Loucy (cell line): ENCODE results near the gene PLA2G12A.

ENCODE experiments used
- H2AFZ ChIP-seq: fragments of 200-600 bp; sonication (generic); 2 replicates; pipeline ENCODE4 v1.6.0; 2016; ENCODE audit warnings: antibody characterized with exemption, mild to moderate bottlenecking, low read length, moderate library complexity
- H3F3A ChIP-seq: fragments of 200-600 bp; 2 replicates; pipeline ENCODE4 v1.6.0; 2016; ENCODE audit warnings: antibody characterized with exemption, low read depth, mild to moderate bottlenecking
- H3K27me3 ChIP-seq: fragments of 200-600 bp; sonication (generic); 2 replicates; pipeline ENCODE4 v1.6.1; 2014; ENCODE audit warnings: low read length, mild to moderate bottlenecking; ENCODE audit not compliant: insufficient read depth, poor library complexity, severe bottlenecking
- H3K36me3 ChIP-seq: fragments of 200-600 bp; sonication (generic); 2 replicates; pipeline ENCODE4 v1.6.1; 2016; ENCODE audit warnings: low read length; ENCODE audit not compliant: insufficient read depth
- H3K4me1 ChIP-seq: fragments of 200-600 bp; sonication (generic); 2 replicates; pipeline ENCODE4 v1.5.1; 2014; ENCODE audit warnings: low read length, mild to moderate bottlenecking; ENCODE audit not compliant: insufficient read depth, poor library complexity, severe bottlenecking
- H3K4me2 ChIP-seq: fragments of 200-600 bp; sonication (generic); 2 replicates; pipeline ENCODE4 v1.6.0; 2014; ENCODE audit warnings: antibody characterized with exemption, low read length, low read depth, mild to moderate bottlenecking; ENCODE audit not compliant: poor library complexity, severe bottlenecking
- H3K4me3 ChIP-seq: fragments of 200-600 bp; sonication (generic); 2 replicates; pipeline ENCODE4 v1.5.1; 2014; ENCODE audit warnings: low read length, mild to moderate bottlenecking, mixed read lengths; ENCODE audit not compliant: poor library complexity, severe bottlenecking
- H3K79me2 ChIP-seq: fragments of 200-600 bp; sonication (generic); 2 replicates; pipeline ENCODE4 v1.6.1; 2014; ENCODE audit warnings: low read length; ENCODE audit not compliant: insufficient read depth
- H3K9ac ChIP-seq: fragments of 200-600 bp; sonication (generic); 2 replicates; pipeline ENCODE4 v1.6.0; 2014; ENCODE audit warnings: mild to moderate bottlenecking, low read depth, low read length, moderate library complexity; ENCODE audit not compliant: poor library complexity, severe bottlenecking
- H3K9me2 ChIP-seq: fragments of 200-600 bp; sonication (generic); replicated peaks from 2 replicates; pipeline ENCODE4 v1.6.1; 2016; ENCODE audit warnings: low read depth, low read length, mixed read lengths
- H3K9me3 ChIP-seq: fragments of 200-600 bp; sonication (generic); 2 replicates; pipeline ENCODE4 v1.6.1; 2014; ENCODE audit warnings: mild to moderate bottlenecking, antibody characterized with exemption, low read length, low read depth; ENCODE audit not compliant: insufficient read depth
- H4K20me1 ChIP-seq: fragments of 200-600 bp; sonication (generic); 2 replicates; pipeline ENCODE4 v1.6.0; 2014; ENCODE audit warnings: antibody characterized with exemption, low read length, mild to moderate bottlenecking; ENCODE audit not compliant: insufficient read depth, poor library complexity, severe bottlenecking
- EZH2phosphoT487 ChIP-seq: fragments of 200-600 bp; IDR thresholded peaks from 2 replicates; pipeline ENCODE4 v1.6.1; 2018; ENCODE audit warnings: antibody characterized with exemption, mild to moderate bottlenecking, moderate library complexity, borderline replicate concordance
- TF ChIP-seq, protein P1 (sequence below): fragments of 200-600 bp; sonication (generic); conservative IDR thresholded peaks from 2 replicates; pipeline ENCODE4 v1.5.1; 2014; ENCODE audit warnings: mild to moderate bottlenecking, antibody characterized with exemption, low read length

Gene PLA2G12A

DNA sequence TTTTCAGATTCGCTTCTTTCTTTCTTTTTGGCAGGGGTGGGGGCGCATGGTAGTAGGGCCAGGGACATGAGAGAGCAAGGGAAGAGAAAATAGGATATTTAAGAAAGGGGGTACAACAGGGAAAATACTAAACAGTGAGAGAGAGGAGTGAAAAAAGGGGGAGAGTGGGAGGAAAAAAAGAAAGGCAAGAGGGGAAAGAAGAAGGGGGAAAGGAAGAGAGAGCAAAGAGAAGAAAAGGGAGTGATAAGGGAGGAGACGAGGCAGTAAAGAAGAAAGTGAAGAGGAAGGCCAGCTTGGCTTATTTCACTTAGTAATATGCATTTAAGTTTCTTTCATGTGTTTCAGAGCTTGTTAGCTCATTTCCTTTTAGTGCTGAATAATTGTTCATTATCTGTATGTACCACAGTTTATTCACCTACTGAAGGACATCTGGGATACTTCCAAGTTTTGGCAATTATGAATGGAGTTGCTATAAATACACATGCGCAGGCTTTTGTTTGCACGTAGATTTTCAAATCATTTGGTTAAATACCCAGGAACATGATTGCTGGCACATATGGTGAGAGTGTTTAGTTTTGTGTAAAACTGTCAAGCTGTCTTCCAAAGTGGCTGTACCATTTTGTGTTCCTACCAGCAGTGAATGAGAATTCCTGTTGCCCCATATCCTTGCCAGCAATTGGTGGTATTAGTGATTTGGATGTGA is 63.9 kb downstream of the PLA2G12A start:
- TF ChIP-seq EZH2phosphoT487: no peak
- TF ChIP-seq, protein P1, sequence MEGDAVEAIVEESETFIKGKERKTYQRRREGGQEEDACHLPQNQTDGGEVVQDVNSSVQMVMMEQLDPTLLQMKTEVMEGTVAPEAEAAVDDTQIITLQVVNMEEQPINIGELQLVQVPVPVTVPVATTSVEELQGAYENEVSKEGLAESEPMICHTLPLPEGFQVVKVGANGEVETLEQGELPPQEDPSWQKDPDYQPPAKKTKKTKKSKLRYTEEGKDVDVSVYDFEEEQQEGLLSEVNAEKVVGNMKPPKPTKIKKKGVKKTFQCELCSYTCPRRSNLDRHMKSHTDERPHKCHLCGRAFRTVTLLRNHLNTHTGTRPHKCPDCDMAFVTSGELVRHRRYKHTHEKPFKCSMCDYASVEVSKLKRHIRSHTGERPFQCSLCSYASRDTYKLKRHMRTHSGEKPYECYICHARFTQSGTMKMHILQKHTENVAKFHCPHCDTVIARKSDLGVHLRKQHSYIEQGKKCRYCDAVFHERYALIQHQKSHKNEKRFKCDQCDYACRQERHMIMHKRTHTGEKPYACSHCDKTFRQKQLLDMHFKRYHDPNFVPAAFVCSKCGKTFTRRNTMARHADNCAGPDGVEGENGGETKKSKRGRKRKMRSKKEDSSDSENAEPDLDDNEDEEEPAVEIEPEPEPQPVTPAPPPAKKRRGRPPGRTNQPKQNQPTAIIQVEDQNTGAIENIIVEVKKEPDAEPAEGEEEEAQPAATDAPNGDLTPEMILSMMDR: no peak
- H3K4me3 ChIP-seq: no peak overlapping the region
- H3K4me1 ChIP-seq: no peaks in the 10 kb centered on the region
- H3K36me3 ChIP-seq: no peaks in the 10 kb centered on the region
- no peaks in the 10 kb centered on the region for H3K27me3 ChIP-seq
- H3K4me2 ChIP-seq: no peak overlapping the region
- H3F3A ChIP-seq: no peaks in the 10 kb centered on the region
- H3K79me2 ChIP-seq: no peaks in the 10 kb centered on the region
- no peak overlapping the region for H2AFZ ChIP-seq
- H3K9ac ChIP-seq: no peak overlapping the region
- H4K20me1 ChIP-seq: no peaks in the 10 kb centered on the region
- H3K9me3 ChIP-seq: 0 out of 2 replicates have a peak, but pooled peaks cover 1% of the 10 kb centered on the region
- H3K9me2 ChIP-seq: no peaks in the 10 kb centered on the region

DNA sequence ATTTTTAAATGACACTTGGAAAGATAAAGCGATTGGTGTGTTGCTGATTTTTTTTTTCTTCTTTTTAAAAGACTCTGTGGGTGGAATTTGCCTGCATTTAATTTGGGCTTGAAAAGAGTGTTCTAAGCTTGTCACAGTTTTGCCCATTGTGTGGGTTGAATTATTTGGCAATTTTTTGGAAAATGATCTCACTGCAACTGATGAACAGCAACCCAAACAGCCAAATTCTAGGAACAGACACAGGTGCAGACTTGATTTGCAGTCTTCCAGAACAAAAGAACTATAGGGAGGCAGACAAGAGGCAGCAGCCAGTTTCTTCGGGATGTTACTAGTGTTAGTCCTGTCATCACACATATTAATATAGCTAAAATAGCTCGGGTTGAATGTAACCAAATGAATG is 67.1 kb downstream of the PLA2G12A start:
- Histone ChIP-seq H3K4me1 (no peaks in the 10 kb centered on the region), H3K9ac (no peak overlapping the region), H4K20me1 (no peaks in the 10 kb centered on the region), H3K4me3 (no peak overlapping the region), H3F3A (no peaks in the 10 kb centered on the region), H2AFZ (no peak overlapping the region), H3K27me3 (no peaks in the 10 kb centered on the region), H3K9me2 (no peaks in the 10 kb centered on the region), H3K36me3 (no peaks in the 10 kb centered on the region), H3K79me2 (no peaks in the 10 kb centered on the region), H3K9me3 (no peaks in the 10 kb centered on the region), H3K4me2 (no peak overlapping the region)
- TF ChIP-seq, protein P1: no peak
- no peak for TF ChIP-seq EZH2phosphoT487

DNA sequence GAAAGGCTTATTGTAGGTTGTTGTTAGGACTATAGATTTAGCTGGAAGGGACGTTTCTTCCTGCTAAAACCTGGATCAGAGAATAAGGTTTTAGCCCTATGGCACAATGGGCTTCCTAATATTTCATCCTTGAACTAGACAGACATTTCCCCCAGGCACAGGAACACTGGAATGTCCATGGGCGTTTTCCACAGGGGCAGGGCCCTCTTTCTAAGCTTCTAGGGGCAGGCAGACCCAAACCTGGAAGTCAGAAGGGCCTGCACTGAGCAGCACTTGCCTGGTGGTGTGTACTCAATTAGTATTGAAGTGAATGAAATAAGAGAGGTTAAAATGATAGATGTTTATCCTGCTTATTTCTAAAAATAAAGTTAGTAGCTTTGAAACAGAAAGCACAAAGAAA is 67.8 kb downstream of the PLA2G12A start:
- H3K9me3 ChIP-seq: no peaks in the 10 kb centered on the region
- no peaks in the 10 kb centered on the region for H3K27me3 ChIP-seq
- no peaks in the 10 kb centered on the region for H3K4me1 ChIP-seq
- H4K20me1 ChIP-seq: no peaks in the 10 kb centered on the region
- H3K9me2 ChIP-seq: no peaks in the 10 kb centered on the region
- no peaks in the 10 kb centered on the region for H3K79me2 ChIP-seq
- H3K9ac ChIP-seq: no peak overlapping the region
- no peak overlapping the region for H3K4me3 ChIP-seq
- no peaks in the 10 kb centered on the region for H3F3A ChIP-seq
- no peak overlapping the region for H2AFZ ChIP-seq
- no peak for TF ChIP-seq EZH2phosphoT487
- TF ChIP-seq, protein P1: no peak
- no peaks in the 10 kb centered on the region for H3K36me3 ChIP-seq
- H3K4me2 ChIP-seq: no peak overlapping the region
